ENCODE measurements around the gene FANCE.
A peak's percentile ranks its signal among the peaks of the same experiment; 100 is the strongest.

Gene FANCE

GRCh38 chr6:35449287-35449881 is 2.8 kb upstream of the FANCE start:
- no peak overlapping the region for H3K4me3 ChIP-seq (replicated peaks in 1 of 2; ENCODE audit: low read depth in 2 of 2, low read length in 2 of 2)
- peak; percentile 81 to 83 for DNase-seq (ENCODE audit: low read depth in 2 of 2)
- TF ChIP-seq CTCF (IDR thresholded peaks at IDR 0.05; ENCODE audit: low read depth, low read length): peak; percentile 70

- H3K4me3 ChIP-seq (replicated peaks in 1 of 2; ENCODE audit: low read depth in 2 of 2, low read length in 2 of 2): peak overlapping the region; percentile 13 to 45
- TF ChIP-seq CTCF (IDR thresholded peaks at IDR 0.05; ENCODE audit: low read depth, low read length): no peak
- no peak for DNase-seq (ENCODE audit: low read depth in 2 of 2)
Observed at GRCh38 chr6:35451354-35452182, 570 bp upstream of the FANCE start.

GRCh38 chr6:35453236-35453635 is 1.1 kb downstream of the FANCE start:
- no peak for DNase-seq (ENCODE audit: low read depth in 2 of 2)
- H3K4me3 ChIP-seq (replicated peaks in 1 of 2; ENCODE audit: low read depth in 2 of 2, low read length in 2 of 2): peak overlapping the region in 1 of 2 donors; percentile 74
- no peak for TF ChIP-seq CTCF (IDR thresholded peaks at IDR 0.05; ENCODE audit: low read depth, low read length)

- TF ChIP-seq CTCF (IDR thresholded peaks at IDR 0.05; ENCODE audit: low read depth, low read length): no peak
- H3K4me3 ChIP-seq (replicated peaks in 1 of 2; ENCODE audit: low read depth in 2 of 2, low read length in 2 of 2): no peak overlapping the region
- DNase-seq (ENCODE audit: low read depth in 2 of 2): peak in 1 of 2 donors; percentile 51
Observed at GRCh38 chr6:35454391-35455110, 2.4 kb downstream of the FANCE start.

GRCh38 chr6:35457907-35458306 is 5.8 kb downstream of the FANCE start:
- DNase-seq (ENCODE audit: low read depth in 2 of 2): no peak
- TF ChIP-seq CTCF (IDR thresholded peaks at IDR 0.05; ENCODE audit: low read depth, low read length): no peak
- H3K4me3 ChIP-seq (replicated peaks in 1 of 2; ENCODE audit: low read depth in 2 of 2, low read length in 2 of 2): no peak overlapping the region

- H3K4me3 ChIP-seq (replicated peaks in 1 of 2; ENCODE audit: low read depth in 2 of 2, low read length in 2 of 2): no peak overlapping the region
- no peak for DNase-seq (ENCODE audit: low read depth in 2 of 2)
Observed at GRCh38 chr6:35461270-35461669, 9.1 kb downstream of the FANCE start.

More at GRCh38 chr6:35461270-35461669, 9.1 kb downstream of the FANCE start:
- TF ChIP-seq CTCF (IDR thresholded peaks at IDR 0.05; ENCODE audit: low read depth, low read length): no peak
